Keratinocyte (primary cell): ENCODE results near the gene LHFPL4. TPM values are rescaled to one million over a fixed set of nuclear protein-coding genes. Genes with fewer than 3 reads are reported as not detected.

Experiments used
- DNase-seq: peaks from one replicate; pipeline ENCODE4 v3.0.0-alpha.2; 2011; ENCODE audit warnings: low read depth, missing footprints, low spot score
- FAIRE-seq: peaks from 2 replicates; lab custom pipeline; 2011; peaks lifted over from hg19 to GRCh38; lab: Jason Lieb, UNC
- H2AFZ ChIP-seq: 2 replicates; pipeline ENCODE4 v1.6.0; 2012; ENCODE audit warnings: low read length, control low read depth, inconsistent platforms; ENCODE audit not compliant: control insufficient read depth
- H3K27ac ChIP-seq: 2 replicates; pipeline ENCODE4 v1.5.1; 2011; ENCODE audit warnings: low read length; ENCODE audit not compliant: control insufficient read depth, insufficient read depth
- H3K27me3 ChIP-seq: 3 replicates; pipeline ENCODE4 v1.6.0; 2011; ENCODE audit warnings: low read length; ENCODE audit not compliant: control insufficient read depth, insufficient read depth; ENCODE audit errors: extremely low read depth
- H3K36me3 ChIP-seq, 2 experiments: 2 replicates in 1 of 2; 3 replicates in 1 of 2; pipeline ENCODE4 v1.5.1; 2011; ENCODE audit warnings: low read length in 2 of 2, mild to moderate bottlenecking in 1 of 2; ENCODE audit not compliant: control insufficient read depth in 2 of 2, insufficient read depth in 2 of 2; ENCODE audit errors: extremely low read depth in 1 of 2
- H3K4me1 ChIP-seq: 3 replicates; pipeline ENCODE4 v1.5.1; 2011; ENCODE audit warnings: low read length; ENCODE audit not compliant: control insufficient read depth, insufficient read depth; ENCODE audit errors: extremely low read depth
- H3K4me2 ChIP-seq: 3 replicates; pipeline ENCODE4 v1.6.0; 2011; ENCODE audit warnings: low read depth, low read length; ENCODE audit not compliant: control insufficient read depth, insufficient read depth; ENCODE audit errors: extremely low read depth
- H3K4me3 ChIP-seq, 3 experiments: fragments of 200-600 bp in 1 of 3; sonication (generic) in 1 of 3; 2 replicates in 2 of 3; 3 replicates in 1 of 3; pipeline ENCODE4 v1.5.1; 2011 to 2016; ENCODE audit warnings: low read length in 3 of 3, mild to moderate bottlenecking in 3 of 3, control low read depth in 2 of 3, inconsistent platforms in 1 of 3, low read depth in 1 of 3, mixed read lengths in 1 of 3, mixed run types in 1 of 3, moderate library complexity in 1 of 3; ENCODE audit not compliant: control insufficient read depth in 2 of 3, insufficient read depth in 2 of 3; ENCODE audit errors: extremely low read depth in 1 of 3
- H3K79me2 ChIP-seq: 2 replicates; pipeline ENCODE4 v1.6.0; 2012; ENCODE audit warnings: low read length; ENCODE audit not compliant: control insufficient read depth, insufficient read depth
- H3K9ac ChIP-seq: 3 replicates; pipeline ENCODE4 v1.6.0; 2011; ENCODE audit warnings: low read length; ENCODE audit not compliant: control insufficient read depth, insufficient read depth; ENCODE audit errors: extremely low read depth
- H3K9me1 ChIP-seq: 3 replicates; pipeline ENCODE4 v1.6.0; 2011; ENCODE audit warnings: low read length; ENCODE audit not compliant: control insufficient read depth, insufficient read depth; ENCODE audit errors: extremely low read depth
- H3K9me3 ChIP-seq: 2 replicates; pipeline ENCODE4 v1.5.1; 2012; ENCODE audit warnings: low read depth, low read length; ENCODE audit not compliant: control insufficient read depth
- H4K20me1 ChIP-seq: 3 replicates; pipeline ENCODE4 v1.6.0; 2011; ENCODE audit warnings: low read length; ENCODE audit not compliant: control insufficient read depth, insufficient read depth; ENCODE audit errors: extremely low read depth
- EZH2 ChIP-seq: IDR thresholded peaks from one replicate; pipeline ENCODE4 v1.6.1; 2012; ENCODE audit warnings: inconsistent platforms, mild to moderate bottlenecking, low read length, moderate library complexity
- dilution Hi-C: fragments of 300-500 bp; cut with MboI; formaldehyde crosslinking; loops from one replicate; pipeline ENCODE4 v1.7.0; 2020; ENCODE audit warnings: low sequenced_read_pairs; ENCODE audit not compliant: extremely low pct_ligation_motif_present
- polyA plus RNA-seq, 5 experiments: library from polyadenylated mRNA; depleted of rRNA in 3 of 5; stranded (reverse) in 3 of 5; stranded (forward) in 1 of 5; unstranded in 1 of 5; fragments of >200 nt; gene quantifications; 1 replicate in 1 of 5; 2 replicates in 3 of 5; 3 replicates in 1 of 5; pipeline versions ENCODE4 v1.2.1 to v1.2.3, GENCODE V29; 2011 to 2012; ENCODE audit warnings: missing spikeins in 2 of 5, low read depth in 1 of 5, low replicate concordance in 1 of 5
- TF ChIP-seq, protein P1 (sequence below), 3 experiments: IDR thresholded peaks in 1 of 3; conservative IDR thresholded peaks in 1 of 3; optimal IDR thresholded peaks in 1 of 3; 2 replicates in 2 of 3; 3 replicates in 1 of 3; pipeline versions ENCODE3 to v1.5.1; 2011; ENCODE audit warnings: low read length in 3 of 3, mild to moderate bottlenecking in 3 of 3, moderate library complexity in 2 of 3, control low read depth in 1 of 3, inconsistent platforms in 1 of 3; ENCODE audit not compliant: insufficient read depth in 2 of 3; ENCODE audit errors: extremely low read depth in 1 of 3

LHFPL4 gene
- polyA plus RNA-seq, 1 donor (not counting 4 experiments of a cell fraction or from before 2014, with no cell fraction given): not detected

DNA sequence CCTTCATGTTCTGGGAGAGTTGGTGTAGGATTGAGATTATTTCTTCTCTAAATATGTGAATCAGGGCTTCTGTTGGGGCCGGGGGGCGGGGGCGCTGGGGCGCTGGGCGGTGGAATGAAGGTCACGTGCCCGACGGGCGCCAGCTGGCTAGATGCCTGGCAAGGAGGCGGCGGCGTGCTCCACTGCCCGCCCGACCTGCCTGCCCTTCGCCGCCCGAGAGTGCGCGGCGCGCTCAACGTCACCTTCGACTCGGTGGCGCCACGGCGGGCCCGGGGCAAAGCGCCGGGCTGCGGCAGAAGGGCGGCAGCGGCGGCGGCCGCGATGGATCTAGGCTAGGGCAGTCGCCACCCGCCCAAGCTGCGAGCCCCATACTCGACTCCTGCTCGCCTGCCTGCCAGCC lies 47.0 kb upstream of the LHFPL4 start:
- FAIRE-seq (no peak), DNase-seq (no peak)
- Histone ChIP-seq H3K4me2 (peak overlapping the region; percentile 64), H3K27ac (no peak overlapping the region), H2AFZ (no peak overlapping the region), H3K36me3 (no peaks in the 10 kb centered on the region), H3K79me2 (no peaks in the 10 kb centered on the region), H4K20me1 (no peaks in the 10 kb centered on the region), H3K9me3 (no peaks in the 10 kb centered on the region), H3K27me3 (peaks cover 3% of the 10 kb centered on the region), H3K9ac (no peak overlapping the region), H3K4me1 (peaks cover 2% of the 10 kb centered on the region), H3K9me1 (no peaks in the 10 kb centered on the region), H3K4me3 (no peak overlapping the region)
- TF ChIP-seq EZH2: no peak
- TF ChIP-seq, protein P1, sequence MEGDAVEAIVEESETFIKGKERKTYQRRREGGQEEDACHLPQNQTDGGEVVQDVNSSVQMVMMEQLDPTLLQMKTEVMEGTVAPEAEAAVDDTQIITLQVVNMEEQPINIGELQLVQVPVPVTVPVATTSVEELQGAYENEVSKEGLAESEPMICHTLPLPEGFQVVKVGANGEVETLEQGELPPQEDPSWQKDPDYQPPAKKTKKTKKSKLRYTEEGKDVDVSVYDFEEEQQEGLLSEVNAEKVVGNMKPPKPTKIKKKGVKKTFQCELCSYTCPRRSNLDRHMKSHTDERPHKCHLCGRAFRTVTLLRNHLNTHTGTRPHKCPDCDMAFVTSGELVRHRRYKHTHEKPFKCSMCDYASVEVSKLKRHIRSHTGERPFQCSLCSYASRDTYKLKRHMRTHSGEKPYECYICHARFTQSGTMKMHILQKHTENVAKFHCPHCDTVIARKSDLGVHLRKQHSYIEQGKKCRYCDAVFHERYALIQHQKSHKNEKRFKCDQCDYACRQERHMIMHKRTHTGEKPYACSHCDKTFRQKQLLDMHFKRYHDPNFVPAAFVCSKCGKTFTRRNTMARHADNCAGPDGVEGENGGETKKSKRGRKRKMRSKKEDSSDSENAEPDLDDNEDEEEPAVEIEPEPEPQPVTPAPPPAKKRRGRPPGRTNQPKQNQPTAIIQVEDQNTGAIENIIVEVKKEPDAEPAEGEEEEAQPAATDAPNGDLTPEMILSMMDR (optimal IDR thresholded peaks at IDR 0.05 in 1 of 3, IDR thresholded peaks at IDR 0.05 in 1 of 3, conservative IDR thresholded peaks at IDR 0.05 in 1 of 3; ENCODE audit: extremely low read depth in 1 of 3, insufficient read depth in 2 of 3, low read length in 3 of 3): peak in 1 of 3 experiments; percentile 5
- dilution Hi-C loops: no loop called here

DNA sequence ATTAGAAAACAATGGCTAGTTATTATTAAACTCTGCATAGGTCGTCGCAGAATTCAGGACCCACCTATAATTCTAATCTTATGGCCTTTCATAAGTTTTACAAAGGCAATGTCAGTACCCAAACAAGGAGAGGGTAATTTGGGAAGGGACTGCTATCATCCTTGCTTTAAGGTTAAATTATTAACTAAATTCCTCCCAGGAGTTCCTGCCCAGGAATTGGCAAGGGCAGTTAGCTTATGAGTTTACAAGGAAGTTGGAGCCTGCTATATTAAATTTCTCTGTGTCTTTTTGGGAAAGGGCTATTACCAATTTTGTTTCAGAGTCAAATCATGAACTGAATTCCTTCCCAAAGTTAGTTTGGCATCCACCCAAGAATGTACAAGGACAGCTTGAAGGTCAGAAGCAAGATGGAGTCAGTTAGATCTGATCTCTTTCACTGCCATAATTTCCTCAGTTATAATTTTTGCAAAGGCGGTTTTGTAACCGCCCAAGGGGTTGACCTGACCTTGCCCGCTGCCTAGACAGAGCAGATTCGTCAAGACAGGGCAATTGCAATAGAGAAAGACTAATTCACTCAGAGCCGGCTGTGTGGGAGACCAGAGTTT lies 45.3 kb upstream of the LHFPL4 start:
- Histone ChIP-seq H3K9me3 (no peaks in the 10 kb centered on the region), H3K9ac (no peak overlapping the region), H3K9me1 (no peaks in the 10 kb centered on the region), H2AFZ (no peak overlapping the region), H3K4me2 (no peak overlapping the region), H3K36me3 (no peaks in the 10 kb centered on the region), H3K27ac (no peak overlapping the region), H3K27me3 (peaks cover 3% of the 10 kb centered on the region), H4K20me1 (no peaks in the 10 kb centered on the region), H3K79me2 (no peaks in the 10 kb centered on the region), H3K4me1 (peaks cover 2% of the 10 kb centered on the region), H3K4me3 (no peak overlapping the region)
- DNase-seq (no peak), FAIRE-seq (no peak)
- dilution Hi-C loops: no loop called here
- no peak for TF ChIP-seq EZH2
- TF ChIP-seq, protein P1 (optimal IDR thresholded peaks at IDR 0.05 in 1 of 3, IDR thresholded peaks at IDR 0.05 in 1 of 3, conservative IDR thresholded peaks at IDR 0.05 in 1 of 3; ENCODE audit: extremely low read depth in 1 of 3, insufficient read depth in 2 of 3, low read length in 3 of 3): no peak
